Measurements from ENCODE around the gene ANKLE2.
"Not testable (repeated sequence)": the region's sequence is repeated elsewhere in the genome, so short reads cannot be mapped to it uniquely, and the experiment has no call there.

Gene ANKLE2

GRCh38 chr12:132776816-132777568 is 15.4 kb upstream of the ANKLE2 start:
- DNase-seq (ENCODE audit: low read depth, low spot score), result no peak

DNA sequence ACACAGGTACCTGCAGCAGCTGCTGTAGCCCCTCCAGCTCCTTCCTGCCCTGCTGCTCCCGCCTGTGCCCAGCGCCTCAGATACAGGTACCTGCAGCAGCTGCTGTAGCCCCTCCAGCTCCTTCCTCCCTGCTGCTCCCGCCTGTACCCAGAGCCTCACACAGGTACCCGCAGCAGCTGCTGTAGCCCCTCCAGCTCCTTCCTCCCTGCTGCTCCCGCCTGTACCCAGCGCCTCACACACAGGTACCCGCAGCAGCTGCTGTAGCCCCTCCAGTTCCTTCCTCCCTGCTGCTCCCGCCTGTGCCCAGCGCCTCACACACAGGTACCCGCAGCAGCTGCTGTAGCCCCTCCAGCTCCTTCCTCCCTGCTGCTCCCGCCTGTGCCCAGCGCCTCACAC is 14.6 kb upstream of the ANKLE2 start:
- not testable (repeated sequence) for DNase-seq (ENCODE audit: low read depth, low spot score)

DNA sequence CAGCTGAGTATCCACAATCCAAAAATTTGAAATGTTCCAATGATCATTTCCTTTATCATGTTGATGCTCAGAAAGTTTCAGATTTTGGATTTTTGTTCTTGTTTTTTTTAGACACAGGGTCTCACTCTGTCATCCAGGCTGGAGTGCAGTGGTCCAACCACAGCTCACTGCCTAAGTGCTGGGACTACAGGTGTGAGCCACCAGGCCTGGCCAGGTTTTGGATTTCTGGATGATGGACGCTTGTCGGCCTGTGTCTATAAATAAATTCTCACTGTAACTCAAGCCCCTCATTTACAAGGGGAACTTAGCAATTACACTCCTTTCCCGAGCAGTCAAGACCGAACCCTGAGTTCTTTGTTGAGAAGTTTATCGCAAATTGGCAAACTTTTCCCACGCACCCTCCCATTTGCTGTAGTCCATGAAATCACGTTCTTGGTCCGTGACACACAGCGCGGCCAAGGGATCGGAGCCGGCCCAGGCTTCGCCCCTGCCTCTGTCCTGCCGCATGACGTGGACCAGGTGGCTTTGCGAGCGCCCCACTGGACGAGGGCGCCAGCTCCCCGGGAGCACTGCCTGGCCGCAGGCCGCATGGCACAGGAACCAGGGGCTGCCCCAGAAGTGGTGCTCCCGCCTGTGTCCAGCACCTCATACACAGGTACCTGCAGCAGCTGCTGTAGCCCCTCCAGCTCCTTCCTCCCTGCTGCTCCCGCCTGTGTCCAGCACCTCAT is 14.0 kb upstream of the ANKLE2 start:
- DNase-seq (ENCODE audit: low read depth, low spot score), result no peak

- no peak for DNase-seq (ENCODE audit: low read depth, low spot score)
Observed at GRCh38 chr12:132774646-132775275, 13.1 kb upstream of the ANKLE2 start.

- no peak for DNase-seq (ENCODE audit: low read depth, low spot score)
Observed at GRCh38 chr12:132774159-132774558, 12.5 kb upstream of the ANKLE2 start.

DNA sequence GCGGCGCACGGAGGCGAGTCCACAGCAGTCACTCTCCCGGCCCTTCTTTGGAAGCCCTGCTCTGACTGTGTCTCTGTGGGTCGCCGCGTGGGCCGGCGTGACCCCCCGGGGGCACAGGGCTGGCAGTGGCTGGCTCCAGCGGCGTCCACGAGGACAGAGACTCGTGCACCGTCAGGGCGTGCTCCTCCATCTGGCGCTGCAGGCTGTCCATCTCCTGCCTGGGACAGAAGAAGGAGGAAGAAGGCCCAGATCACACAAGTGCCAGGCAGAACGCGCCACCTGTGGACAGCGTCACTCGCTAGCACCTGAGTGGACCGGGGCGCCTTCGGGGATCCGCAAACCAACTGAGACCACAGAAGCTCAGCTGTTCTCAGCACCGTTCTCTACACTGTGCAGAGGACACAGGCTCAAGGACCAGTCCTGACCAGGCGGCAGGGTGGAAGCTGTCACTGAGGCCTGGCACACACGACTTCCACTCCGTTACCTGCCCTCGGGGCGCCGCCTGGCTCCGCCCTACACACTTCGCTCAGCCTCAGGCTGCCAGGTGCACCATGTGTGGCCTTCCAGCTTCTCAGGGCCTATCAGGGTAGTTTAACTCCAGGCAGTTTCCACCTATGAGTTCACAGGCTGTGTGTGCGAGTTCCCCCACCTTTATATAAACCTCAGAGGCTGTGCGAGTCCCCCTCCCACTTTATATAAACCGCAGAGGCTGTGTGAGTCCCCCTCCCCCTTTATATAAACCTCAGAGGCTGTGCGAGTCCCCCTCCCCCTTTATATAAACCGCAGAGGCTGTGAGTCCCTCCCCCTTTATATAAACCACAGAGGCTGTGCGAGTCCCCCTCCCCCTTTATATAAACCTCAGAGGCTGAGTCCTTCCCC is 11.7 kb upstream of the ANKLE2 start:
- DNase-seq (ENCODE audit: low read depth, low spot score), result no peak

GRCh38 chr12:132772606-132773005 is 11.0 kb upstream of the ANKLE2 start:
- DNase-seq (ENCODE audit: low read depth, low spot score), result no peak

GRCh38 chr12:132771126-132771838 is 9.7 kb upstream of the ANKLE2 start:
- no peak for DNase-seq (ENCODE audit: low read depth, low spot score)

DNA sequence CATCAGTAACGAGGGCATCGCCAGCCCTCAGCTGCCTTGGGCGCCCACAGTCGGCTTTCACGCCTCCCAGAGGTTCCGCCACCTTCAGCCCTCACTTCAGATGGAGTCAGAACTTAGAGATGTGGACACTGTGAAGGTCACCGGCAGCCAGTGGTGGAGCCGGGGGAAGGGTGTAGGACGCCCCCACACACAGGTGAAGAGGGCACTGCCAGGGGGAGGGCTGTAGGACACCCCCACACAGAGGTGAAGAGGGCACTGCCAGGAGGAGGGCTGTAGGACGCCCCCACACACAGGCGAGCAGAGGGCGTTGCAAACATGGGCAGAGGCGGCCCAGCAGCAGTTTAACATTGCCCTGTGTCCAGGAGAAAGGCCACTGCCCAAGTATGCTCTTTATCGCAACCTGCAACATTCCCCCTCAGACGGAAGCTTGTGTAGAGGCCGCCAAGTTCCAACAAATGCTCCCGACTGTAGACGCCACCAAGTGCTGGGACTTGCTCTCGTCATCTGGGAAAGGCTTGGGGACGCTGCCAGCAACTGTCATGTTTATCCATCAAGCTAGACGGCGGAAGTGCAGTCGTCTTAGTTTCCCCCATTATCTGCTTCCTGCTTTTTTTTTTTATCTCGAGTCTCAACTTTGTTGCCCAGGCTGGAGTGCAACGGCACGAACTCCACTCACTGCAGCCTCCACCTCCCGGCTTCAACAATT is 4.9 kb upstream of the ANKLE2 start:
- no peak for DNase-seq (ENCODE audit: low read depth, low spot score)

DNA sequence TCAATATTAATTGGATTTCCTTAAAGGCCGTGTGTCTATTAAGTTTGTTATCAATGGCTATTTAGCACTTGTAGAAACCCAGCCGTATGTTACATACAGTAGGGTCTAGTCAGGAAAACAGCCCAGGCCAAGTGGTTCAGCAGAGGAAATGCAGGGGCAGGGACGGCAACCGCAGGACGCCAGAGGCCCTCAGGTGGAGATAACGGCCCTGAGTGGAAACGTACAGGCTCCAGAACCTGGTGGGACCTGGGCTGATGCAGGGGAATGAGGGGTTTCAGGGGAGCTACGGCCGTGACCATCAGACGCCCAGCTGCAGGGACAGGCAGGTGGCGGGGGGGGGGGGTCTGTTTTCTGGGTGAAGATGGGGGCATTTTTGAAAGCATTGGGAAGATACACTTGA is 3.7 kb upstream of the ANKLE2 start:
- DNase-seq (ENCODE audit: low read depth, low spot score), result no peak

- DNase-seq (ENCODE audit: low read depth, low spot score), result no peak
Observed at GRCh38 chr12:132764231-132764630, 2.6 kb upstream of the ANKLE2 start.

- DNase-seq (ENCODE audit: low read depth, low spot score), result no peak
Observed at GRCh38 chr12:132761921-132762583, 420 bp upstream of the ANKLE2 start.

- DNase-seq (ENCODE audit: low read depth, low spot score), result no peak
Observed at GRCh38 chr12:132759359-132759758, 2.3 kb downstream of the ANKLE2 start.

DNA sequence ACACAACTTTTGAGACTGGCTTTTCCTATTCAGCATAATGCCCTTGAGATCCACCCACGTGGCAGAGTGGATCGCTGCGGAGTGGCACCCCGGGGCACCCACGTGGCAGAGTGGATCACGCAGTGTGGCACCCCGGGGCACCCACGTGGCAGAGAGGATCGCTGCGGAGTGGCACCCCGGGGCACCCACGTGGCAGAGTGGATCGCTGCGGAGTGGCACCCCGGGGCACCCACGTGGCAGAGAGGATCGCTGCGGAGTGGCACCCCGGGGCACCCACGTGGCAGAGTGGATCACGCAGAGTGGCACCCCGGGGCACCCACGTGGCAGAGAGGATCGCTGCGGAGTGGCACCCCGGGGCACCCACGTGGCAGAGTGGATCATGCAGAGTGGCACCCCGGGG is 2.8 kb downstream of the ANKLE2 start:
- not testable (repeated sequence) for DNase-seq (ENCODE audit: low read depth, low spot score)

DNA sequence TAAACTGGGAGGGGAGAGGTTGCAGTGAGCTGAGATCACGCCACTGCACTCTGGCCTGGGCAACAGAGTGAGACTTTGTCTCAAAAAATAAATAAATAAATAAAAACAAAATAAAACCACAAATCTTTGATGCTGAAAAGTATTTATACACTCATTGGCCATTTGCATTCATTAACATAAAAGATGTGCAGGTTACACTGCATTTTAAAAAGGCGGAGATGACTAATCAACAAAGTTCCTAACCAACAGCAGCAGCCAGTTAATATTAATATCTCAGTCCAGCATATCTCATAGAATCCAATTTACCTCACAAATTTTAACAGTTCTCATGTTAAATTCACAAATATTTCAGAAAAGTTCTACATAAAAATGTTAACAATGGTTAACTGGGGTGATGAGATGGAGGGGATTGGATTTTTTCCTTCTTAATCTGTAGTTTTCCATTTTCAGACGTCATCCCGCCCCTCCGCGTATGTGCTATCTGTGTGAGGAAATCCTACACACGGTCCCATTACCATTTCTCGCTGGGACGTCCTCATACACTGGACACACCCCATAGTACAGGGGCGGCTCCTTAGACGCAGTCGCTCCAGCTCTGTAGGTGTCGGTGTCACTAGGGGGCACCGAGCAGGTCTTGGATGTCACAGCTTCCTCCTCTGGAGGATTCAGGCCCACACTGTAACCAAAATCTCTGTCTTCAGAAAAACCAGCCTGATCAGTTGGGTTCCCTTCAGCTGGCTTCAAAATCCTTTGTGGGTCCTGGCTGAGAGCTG is 7.3 kb downstream of the ANKLE2 start:
- no peak for DNase-seq (ENCODE audit: low read depth, low spot score)

DNA sequence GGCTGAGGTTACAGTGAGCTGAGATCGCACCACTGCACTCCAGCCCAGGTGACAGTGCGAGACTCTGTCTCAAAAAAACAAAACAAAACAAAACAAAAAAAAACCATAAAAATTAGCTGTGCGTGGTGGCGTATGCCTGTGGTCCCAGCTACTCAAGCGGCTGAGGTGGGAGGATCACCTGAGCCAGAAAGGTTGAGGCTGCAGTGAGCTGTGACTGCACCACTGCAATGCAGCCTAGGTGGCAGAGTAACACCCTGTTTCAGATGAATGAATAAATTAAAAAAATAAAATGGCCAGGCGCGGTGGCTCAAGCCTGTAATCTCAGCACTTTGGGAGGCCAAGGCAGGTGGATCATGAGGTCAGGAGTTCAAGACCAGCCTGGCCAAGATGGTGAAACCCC is 8.0 kb downstream of the ANKLE2 start:
- not testable (repeated sequence) for DNase-seq (ENCODE audit: low read depth, low spot score)

DNA sequence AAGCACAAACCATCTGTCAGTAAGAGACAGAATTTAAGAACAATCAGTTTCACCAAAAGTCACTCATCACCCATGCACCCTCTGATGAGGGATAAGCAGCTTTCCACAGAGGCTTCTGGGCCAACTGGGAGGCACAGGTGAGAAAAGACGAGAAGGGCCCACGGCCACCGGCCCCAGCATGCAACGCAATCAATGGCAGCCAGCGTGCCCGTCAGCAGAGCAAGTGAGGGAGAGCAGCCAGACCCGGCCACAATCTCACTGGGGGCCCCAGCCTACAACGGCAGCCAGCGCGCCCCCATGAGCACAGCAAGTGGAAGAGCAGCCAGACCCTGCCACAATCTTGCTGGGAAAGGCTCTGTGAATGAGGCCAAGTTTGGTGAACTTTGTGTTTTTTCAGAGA is 13.3 kb downstream of the ANKLE2 start:
- DNase-seq (ENCODE audit: low read depth, low spot score), result no peak

DNA sequence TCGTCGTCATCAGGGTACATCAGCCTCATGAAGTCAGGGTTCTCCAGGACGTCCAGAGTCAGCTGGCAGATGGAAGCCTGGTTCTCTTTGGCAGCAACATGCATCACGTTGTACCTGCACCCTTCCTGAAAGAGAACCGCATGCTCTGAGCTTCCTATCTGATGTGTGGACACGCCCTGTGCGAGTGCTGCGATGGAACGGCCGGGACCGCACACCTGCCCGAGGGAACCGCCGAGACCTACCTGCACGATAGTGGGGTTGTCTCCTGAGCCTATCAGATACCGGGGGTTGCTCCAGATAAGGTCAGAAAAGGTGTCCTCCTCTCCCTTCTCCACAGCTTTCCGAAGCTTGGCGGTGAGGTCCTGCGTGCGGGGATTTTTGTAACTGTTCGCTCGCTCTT is 13.7 kb downstream of the ANKLE2 start:
- no peak for DNase-seq (ENCODE audit: low read depth, low spot score)

GRCh38 chr12:132747395-132747794 is 14.2 kb downstream of the ANKLE2 start:
- DNase-seq (ENCODE audit: low read depth, low spot score), result no peak
